Transverse colon (tissue), 4 donors: ENCODE results near the gene RBM23. TPM values are rescaled to one million over a fixed set of nuclear protein-coding genes. Genes with fewer than 3 reads are reported as not detected.

ENCODE experiments used
- DNase-seq: peaks from one replicate; pipeline ENCODE4 v3.0.0-alpha.2; 2019
- H3K27ac ChIP-seq, 4 donors: fragments of 200-600 bp; sonication (generic); 2 replicates each; pipeline ENCODE4 v1.5.1; 2016 to 2018; ENCODE audit warnings: inconsistent platforms in 4 of 4
- H3K27me3 ChIP-seq: fragments of 200-600 bp; sonication (generic); 2 replicates; pipeline ENCODE4 v1.5.1; 2017; ENCODE audit warnings: inconsistent platforms
- H3K36me3 ChIP-seq, 4 donors: fragments of 200-600 bp; sonication (generic); 2 replicates each; pipeline ENCODE4 v1.5.1; 2017 to 2019; ENCODE audit warnings: inconsistent platforms in 4 of 4
- H3K4me1 ChIP-seq, 4 donors: fragments of 200-600 bp; sonication (generic); 2 replicates each; pipeline ENCODE4 v1.5.1; 2017 to 2020; ENCODE audit warnings: inconsistent platforms in 4 of 4
- H3K4me3 ChIP-seq, 4 donors: fragments of 200-600 bp; sonication (generic); 1 replicate in 1 of 4; 2 replicates in 3 of 4; pipeline versions ENCODE4 v1.5.1 to v1.6.1; 2017 to 2019; ENCODE audit warnings: inconsistent platforms in 4 of 4
- H3K9me3 ChIP-seq, 2 donors: fragments of 200-600 bp; sonication (generic); 2 replicates each; pipeline ENCODE4 v1.5.1; 2017 to 2019; ENCODE audit warnings: inconsistent platforms in 2 of 2
- EP300 ChIP-seq: sonication (generic); formaldehyde crosslinking; IDR thresholded peaks from one replicate; pipeline ENCODE4 v1.6.1; 2017; ENCODE audit warnings: antibody characterized with exemption, low read depth
- POLR2A ChIP-seq: fragments of 450-650 bp; IDR thresholded peaks from one replicate; pipeline ENCODE4 v1.6.1; 2016; ENCODE audit warnings: antibody characterized with exemption, mild to moderate bottlenecking, moderate library complexity
- POLR2AphosphoS5 ChIP-seq, 3 donors: sonication (generic); formaldehyde crosslinking; IDR thresholded peaks; one replicate each; pipeline ENCODE4 v1.6.1; 2016; ENCODE audit warnings: antibody characterized with exemption in 3 of 3
- WGBS, 2 donors: methylation state at CpG; one replicate each; pipeline ENCODE4 v1.1.5; 2018; ENCODE audit warnings: low coverage in 1 of 2; 5-methylcytosine and 5-hydroxymethylcytosine counted together
- in situ Hi-C, 4 donors: fragments of 200-750 bp; cut with MboI; loops; one replicate each; pipeline versions ENCODE4 v1.15.0 to v1.15.1; 2017; ENCODE audit warnings: low sequenced_read_pairs in 3 of 4, low pct_ligation_motif_present in 1 of 4, low pct_unique_long_range_greater_than_20kb in 1 of 4
- intact Hi-C: fragments of 100-400 bp; cut with DNase I; formaldehyde crosslinking; loops from one replicate; pipeline ENCODE4 v1.15.1; 2023; ENCODE audit warnings: low total_unique reads
- total RNA-seq, 4 donors: library from RNA; depleted of rRNA; stranded (reverse); fragments of >200 nt; gene quantifications; one replicate each; pipeline ENCODE4 v1.1.0, GENCODE V29; 2016
- TF ChIP-seq, protein P1 (sequence below), 5 experiments: fragments of 200-600 bp in 3 of 5; fragments of 450-650 bp in 2 of 5; sonication (generic) in 3 of 5; IDR thresholded peaks; 1 replicate in 2 of 5; 2 replicates in 3 of 5; pipeline ENCODE4 v1.5.1; 2016 to 2017; ENCODE audit warnings: antibody characterized with exemption in 5 of 5, inconsistent platforms in 3 of 5, mild to moderate bottlenecking in 2 of 5, moderate library complexity in 1 of 5

Gene RBM23
- total RNA-seq, 4 donors from 2014 or later, result 96.4 to 186 (median 114) TPM

DNA sequence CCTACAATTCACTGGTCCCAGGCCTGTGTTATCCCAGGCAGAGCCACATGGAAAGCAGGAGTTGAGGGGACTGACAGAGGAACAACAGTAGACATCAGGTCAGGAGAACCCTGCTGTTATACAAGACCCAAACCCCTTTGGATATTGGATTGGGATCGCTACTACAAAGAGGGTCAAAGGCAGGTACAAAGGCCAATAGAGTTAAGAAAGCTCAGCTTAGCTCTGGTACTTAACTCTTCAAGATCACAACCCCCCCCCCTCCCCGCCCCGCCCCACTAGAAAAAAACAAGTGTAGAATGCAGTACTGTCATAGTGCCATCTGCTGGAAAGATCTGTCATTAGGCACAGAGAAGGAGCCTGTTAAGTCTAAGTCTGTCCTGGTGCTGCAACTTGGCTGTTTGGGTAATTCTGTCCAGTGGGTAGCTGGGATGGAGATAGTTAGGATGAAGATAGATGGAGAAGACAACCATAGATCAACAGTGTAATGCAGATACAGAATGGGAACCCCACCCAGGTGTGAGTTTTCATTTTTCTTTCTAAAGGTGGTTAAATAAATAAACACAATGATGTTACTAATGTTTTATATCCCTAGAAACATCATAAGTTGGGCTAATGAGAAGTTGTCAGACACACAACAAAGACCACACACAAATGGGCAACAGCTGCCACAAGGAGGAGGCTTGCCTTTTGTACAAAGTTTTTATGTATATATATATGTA, 18.7 kb downstream of the RBM23 start:
- intact Hi-C loops (no loop called here), in situ Hi-C loops (no loop called here)
- Histone ChIP-seq H3K27ac (peak overlapping the region; percentile 29 to 68 (median 60)), H3K9me3 (no peaks in the 10 kb centered on the region), H3K4me3 (no peak overlapping the region), H3K4me1 (peaks cover 0 to 17% (median 3%) of the 10 kb centered on the region in 4 donors), H3K36me3 (peaks cover 0 to 44% (median 21%) of the 10 kb centered on the region in 4 donors), H3K27me3 (no peaks in the 10 kb centered on the region)
- WGBS, 2 donors, result 10 to 19% methylated on average over 2 to 3 of the region's 3 CpGs
- peak; percentile 44 for DNase-seq
- TF ChIP-seq EP300 (no peak), POLR2A (no peak)
- TF ChIP-seq, protein P1, sequence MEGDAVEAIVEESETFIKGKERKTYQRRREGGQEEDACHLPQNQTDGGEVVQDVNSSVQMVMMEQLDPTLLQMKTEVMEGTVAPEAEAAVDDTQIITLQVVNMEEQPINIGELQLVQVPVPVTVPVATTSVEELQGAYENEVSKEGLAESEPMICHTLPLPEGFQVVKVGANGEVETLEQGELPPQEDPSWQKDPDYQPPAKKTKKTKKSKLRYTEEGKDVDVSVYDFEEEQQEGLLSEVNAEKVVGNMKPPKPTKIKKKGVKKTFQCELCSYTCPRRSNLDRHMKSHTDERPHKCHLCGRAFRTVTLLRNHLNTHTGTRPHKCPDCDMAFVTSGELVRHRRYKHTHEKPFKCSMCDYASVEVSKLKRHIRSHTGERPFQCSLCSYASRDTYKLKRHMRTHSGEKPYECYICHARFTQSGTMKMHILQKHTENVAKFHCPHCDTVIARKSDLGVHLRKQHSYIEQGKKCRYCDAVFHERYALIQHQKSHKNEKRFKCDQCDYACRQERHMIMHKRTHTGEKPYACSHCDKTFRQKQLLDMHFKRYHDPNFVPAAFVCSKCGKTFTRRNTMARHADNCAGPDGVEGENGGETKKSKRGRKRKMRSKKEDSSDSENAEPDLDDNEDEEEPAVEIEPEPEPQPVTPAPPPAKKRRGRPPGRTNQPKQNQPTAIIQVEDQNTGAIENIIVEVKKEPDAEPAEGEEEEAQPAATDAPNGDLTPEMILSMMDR (IDR thresholded peaks at IDR 0.05), result peak; percentile 38 to 65 (median 54)

DNA sequence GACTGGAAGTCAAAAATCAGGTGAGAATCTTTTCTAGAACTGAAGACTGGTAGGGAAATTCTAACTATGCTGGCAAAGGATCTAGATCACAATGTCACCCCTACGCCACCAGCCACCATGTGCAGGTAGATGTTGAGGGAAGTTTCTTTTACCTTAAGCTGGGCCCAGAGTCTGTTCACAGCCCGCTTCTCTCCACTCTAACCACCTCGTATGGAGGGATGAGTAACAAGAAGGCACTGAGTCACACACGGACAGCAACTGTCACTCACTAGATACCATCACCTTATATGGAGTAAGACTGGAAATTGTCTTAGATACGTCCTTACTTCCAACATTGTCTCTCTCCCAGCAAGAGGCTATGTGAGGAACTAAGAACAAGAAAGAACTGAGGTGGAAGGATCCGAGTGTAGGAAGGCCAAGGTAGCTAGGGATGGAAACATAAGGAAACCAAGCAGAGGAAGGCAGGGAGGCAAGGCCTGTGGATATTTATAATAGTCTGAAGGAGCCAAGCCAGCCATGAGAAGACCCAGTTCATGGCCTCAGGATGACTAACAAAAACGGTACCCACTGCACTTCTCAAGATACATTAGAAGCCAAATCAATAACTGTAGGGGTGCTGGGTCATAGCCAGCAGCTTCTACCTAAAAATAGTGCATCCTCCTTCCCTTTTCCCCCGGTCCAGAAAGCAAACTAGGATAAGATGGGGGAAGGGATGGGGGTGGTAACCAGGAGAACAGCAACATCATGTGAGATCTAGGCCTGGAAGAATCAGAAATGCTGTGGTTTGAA, 20.5 kb downstream of the RBM23 start:
- peak overlapping the region; percentile 33 to 68 (median 60) for H3K27ac ChIP-seq
- H3K9me3 ChIP-seq, result no peaks in the 10 kb centered on the region
- in situ Hi-C loops (no loop called here), intact Hi-C loops (no loop called here)
- DNase-seq, result no peak
- 59 to 69% methylated on average over 6 to 8 of the region's 8 CpGs for WGBS, 2 donors
- H3K27me3 ChIP-seq, result no peaks in the 10 kb centered on the region
- no peak overlapping the region for H3K4me3 ChIP-seq
- H3K4me1 ChIP-seq, result peaks cover 0 to 17% (median 3%) of the 10 kb centered on the region in 4 donors
- TF ChIP-seq EP300 (no peak), POLR2AphosphoS5 (IDR thresholded peaks at IDR 0.05) (peak in 1 of 3 donors; percentile 19)
- peaks cover 0 to 27% (median 12%) of the 10 kb centered on the region in 4 donors for H3K36me3 ChIP-seq

DNA sequence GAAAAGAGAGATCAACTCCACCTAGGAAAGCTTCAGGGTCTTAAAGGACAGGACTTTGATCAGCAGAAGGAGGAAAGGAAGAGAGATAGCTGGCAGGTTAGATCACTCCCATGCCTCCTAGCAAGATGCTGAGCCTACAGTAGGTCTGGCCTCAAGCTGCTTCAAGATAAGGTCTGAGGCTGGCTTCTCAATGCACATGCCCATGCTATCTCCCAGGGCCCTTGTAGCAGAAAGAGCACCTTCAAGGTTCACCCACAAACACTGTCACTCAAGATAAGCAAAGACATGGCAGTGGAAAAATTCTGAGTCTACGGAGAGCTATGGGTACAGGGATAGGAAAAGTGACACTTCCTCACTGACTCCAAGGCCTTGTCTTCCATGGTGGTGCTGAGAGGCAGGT, 21.6 kb downstream of the RBM23 start:
- no peak overlapping the region for H3K4me3 ChIP-seq
- no peak overlapping the region for H3K27ac ChIP-seq
- H3K36me3 ChIP-seq, result peaks cover 0 to 19% (median 8%) of the 10 kb centered on the region in 4 donors
- 91 to 100% methylated on average over 1 of the region's 1 CpG for WGBS, 2 donors
- in situ Hi-C loops (no loop called here), intact Hi-C loops (no loop called here)
- H3K4me1 ChIP-seq, result peaks cover 0 to 17% (median 3%) of the 10 kb centered on the region in 4 donors
- H3K9me3 ChIP-seq, result no peaks in the 10 kb centered on the region
- no peak for TF ChIP-seq EP300
- TF ChIP-seq POLR2A, result no peak
- TF ChIP-seq, protein P1 (IDR thresholded peaks at IDR 0.05), result no peak
- no peak for TF ChIP-seq POLR2AphosphoS5 (IDR thresholded peaks at IDR 0.05)
- DNase-seq, result no peak
- no peaks in the 10 kb centered on the region for H3K27me3 ChIP-seq

DNA sequence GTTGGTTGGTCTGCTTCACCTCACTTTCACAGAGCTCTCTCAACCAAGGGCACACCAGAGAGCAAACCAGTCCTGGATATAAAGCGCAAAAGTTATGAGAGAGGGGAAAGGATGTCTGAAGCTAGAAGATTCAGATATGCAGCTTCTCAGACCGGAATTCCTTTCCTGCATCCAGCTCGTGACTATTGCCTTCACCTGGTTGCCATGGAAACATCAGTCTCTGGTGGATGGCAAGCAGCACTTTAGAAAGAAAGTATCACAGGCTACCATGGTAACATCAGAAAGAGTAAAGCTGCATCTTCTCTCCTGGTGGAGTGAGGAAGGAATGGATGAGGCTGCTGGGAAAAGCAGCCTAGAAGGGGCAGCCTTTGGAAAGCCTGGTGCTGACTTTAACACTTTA, 22.2 kb downstream of the RBM23 start:
- 83 to 87% methylated on average over 3 of the region's 3 CpGs for WGBS, 2 donors
- Histone ChIP-seq H3K27me3 (no peaks in the 10 kb centered on the region), H3K4me3 (no peak overlapping the region), H3K27ac (no peak overlapping the region), H3K9me3 (no peaks in the 10 kb centered on the region), H3K36me3 (peaks cover 0 to 13% (median 5%) of the 10 kb centered on the region in 4 donors), H3K4me1 (peaks cover 0 to 17% (median 3%) of the 10 kb centered on the region in 4 donors)
- DNase-seq, result no peak
- in situ Hi-C loops, result no loop called here
- intact Hi-C loops, result no loop called here
- TF ChIP-seq, protein P1 (IDR thresholded peaks at IDR 0.05), result no peak
